IMR-90 (cell line): ENCODE measurements around the gene MLKL. TPM values are rescaled to one million over a fixed set of nuclear protein-coding genes. Genes with fewer than 3 reads are reported as not detected.

Experiments
- ATAC-seq: fragments of 200-7000 bp; cut with Tn5 transposase; 2 replicates; pipeline ENCODE4 v1.9.1; 2020; ENCODE audit warnings: low read depth, mild to moderate bottlenecking, moderate library complexity
- BruUV-seq: library from RNA; stranded (reverse); fragments of 400-500 nt; replicated peaks from 2 replicates; lab custom pipeline; 2021; lab: Mats Ljungman, UMichigan
- CTCF ChIA-PET: fragments of 300-600 bp; formaldehyde crosslinking; extraction: SDS; loops from one replicate; lab custom pipeline; 2021; ENCODE audit warnings: antibody characterized with exemption; lab: Yijun Ruan, JAX
- POLR2A ChIA-PET: fragments of 300-600 bp; sonication (Branson Sonifier 250); formaldehyde crosslinking; loops from one replicate; lab custom pipeline; 2022; ENCODE audit warnings: antibody characterized with exemption; ENCODE audit not compliant: unreplicated experiment; lab: Charles Lee
- DNase-seq: peaks from one replicate; pipeline ENCODE4 v3.0.0; 2013
- H2AFZ ChIP-seq: replicated peaks from 2 replicates; pipeline ENCODE3; 2013; ENCODE audit warnings: low read length, mild to moderate bottlenecking; ENCODE audit not compliant: poor library complexity
- H2AK5ac ChIP-seq: 2 replicates; pipeline ENCODE4 v1.6.1; 2013; ENCODE audit warnings: low read depth, low read length, inconsistent platforms
- H2AK9ac ChIP-seq: replicated peaks from 2 replicates; pipeline ENCODE3; 2013; ENCODE audit warnings: mild to moderate bottlenecking, low read depth, low read length, moderate library complexity; ENCODE audit not compliant: poor library complexity
- H2BK120ac ChIP-seq: 2 replicates; pipeline ENCODE4 v1.6.1; 2013; ENCODE audit warnings: low read depth, low read length, inconsistent platforms
- H2BK15ac ChIP-seq: 3 replicates; pipeline ENCODE4 v1.6.1; 2013; ENCODE audit warnings: low read depth, low read length, inconsistent platforms
- H2BK20ac ChIP-seq: 2 replicates; pipeline ENCODE4 v1.6.1; 2013; ENCODE audit warnings: low read depth, mild to moderate bottlenecking, inconsistent platforms, low read length, moderate library complexity
- H2BK5ac ChIP-seq: 2 replicates; pipeline ENCODE4 v1.6.1; 2013; ENCODE audit warnings: mild to moderate bottlenecking, low read depth, low read length, inconsistent platforms; ENCODE audit not compliant: poor library complexity, severe bottlenecking
- H3K14ac ChIP-seq: replicated peaks from 2 replicates; pipeline ENCODE4 v1.6.1; 2013; ENCODE audit warnings: low read depth, low read length, inconsistent platforms
- H3K18ac ChIP-seq: 2 replicates; pipeline ENCODE4 v1.6.1; 2013; ENCODE audit warnings: low read depth, low read length, control low read depth
- H3K23ac ChIP-seq: 2 replicates; pipeline ENCODE4 v1.6.1; 2013; ENCODE audit warnings: low read depth, low read length, inconsistent platforms
- H3K27ac ChIP-seq: 2 replicates; pipeline ENCODE4 v1.5.1; 2013; ENCODE audit warnings: mild to moderate bottlenecking, control low read depth, low read length; ENCODE audit not compliant: insufficient read depth
- H3K27me3 ChIP-seq: 2 replicates; pipeline ENCODE4 v1.6.1; 2013; ENCODE audit warnings: low read length; ENCODE audit not compliant: control insufficient read depth, insufficient read depth
- H3K36me3 ChIP-seq: 2 replicates; pipeline ENCODE4 v1.6.1; 2013; ENCODE audit warnings: low read length, mixed read lengths; ENCODE audit not compliant: control insufficient read depth, insufficient read depth
- H3K4ac ChIP-seq: 2 replicates; pipeline ENCODE4 v1.6.1; 2013; ENCODE audit warnings: low read depth, low read length, inconsistent platforms
- H3K4me1 ChIP-seq: 2 replicates; pipeline ENCODE4 v1.6.1; 2013; ENCODE audit warnings: low read length, mixed read lengths; ENCODE audit not compliant: control insufficient read depth, insufficient read depth
- H3K4me2 ChIP-seq: 2 replicates; pipeline ENCODE4 v1.6.1; 2013; ENCODE audit warnings: low read depth, mild to moderate bottlenecking, control low read depth, low read length, moderate library complexity
- H3K4me3 ChIP-seq: 2 replicates; pipeline ENCODE4 v1.5.1; 2013; ENCODE audit warnings: low read depth, mild to moderate bottlenecking, control low read depth, low read length, moderate library complexity; ENCODE audit not compliant: insufficient read depth
- H3K56ac ChIP-seq: 2 replicates; pipeline ENCODE4 v1.6.1; 2013; ENCODE audit warnings: low read length, inconsistent platforms; ENCODE audit not compliant: insufficient read depth; ENCODE audit errors: extremely low read depth
- H3K79me1 ChIP-seq, 2 experiments: 2 replicates each; pipeline ENCODE4 v1.6.1; 2013; ENCODE audit warnings: low read length in 2 of 2, inconsistent platforms in 1 of 2, low read depth in 1 of 2
- H3K9ac ChIP-seq: 2 replicates; pipeline ENCODE4 v1.6.1; 2013; ENCODE audit warnings: low read depth, low read length, control low read depth
- H3K9me1 ChIP-seq: 2 replicates; pipeline ENCODE4 v1.6.1; 2013; ENCODE audit warnings: low read length, inconsistent platforms; ENCODE audit not compliant: insufficient read depth
- H3K9me3 ChIP-seq: 2 replicates; pipeline ENCODE4 v1.6.1; 2013; ENCODE audit warnings: low read length; ENCODE audit not compliant: control insufficient read depth, insufficient read depth
- H4K20me1 ChIP-seq: 2 replicates; pipeline ENCODE4 v1.6.1; 2013; ENCODE audit warnings: low read length, inconsistent platforms; ENCODE audit not compliant: insufficient read depth
- H4K5ac ChIP-seq: 2 replicates; pipeline ENCODE4 v1.6.1; 2013; ENCODE audit warnings: mild to moderate bottlenecking, low read depth, low read length, control low read depth
- H4K8ac ChIP-seq, 2 experiments: 2 replicates each; pipeline ENCODE4 v1.6.1; 2013; ENCODE audit warnings: low read depth in 2 of 2, low read length in 2 of 2, control low read depth in 1 of 2, inconsistent platforms in 1 of 2
- H4K91ac ChIP-seq: 2 replicates; pipeline ENCODE4 v1.6.1; 2013; ENCODE audit warnings: low read depth, low read length, inconsistent platforms; ENCODE audit not compliant: insufficient read depth
- BHLHE40 ChIP-seq: fragments of 150-350 bp; IDR thresholded peaks from 2 replicates; pipeline ENCODE4 v1.6.1; 2016; ENCODE audit warnings: mild to moderate bottlenecking, low read depth, low read length
- CEBPB ChIP-seq: IDR thresholded peaks from 2 replicates; pipeline ENCODE4 v1.6.1; 2012; ENCODE audit warnings: low read depth, low read length, improper control_type of control experiment
- FOS ChIP-seq: fragments of 150-350 bp; IDR thresholded peaks from 2 replicates; pipeline ENCODE4 v1.6.1; 2016; ENCODE audit warnings: low read depth, low read length
- MAZ ChIP-seq: IDR thresholded peaks from 2 replicates; pipeline ENCODE4 v1.6.1; 2012; ENCODE audit warnings: low read depth, mild to moderate bottlenecking, low read length, improper control_type of control experiment, moderate library complexity, borderline replicate concordance
- MXI1 ChIP-seq: IDR thresholded peaks from 2 replicates; pipeline ENCODE4 v1.6.1; 2012; ENCODE audit warnings: low read depth, mild to moderate bottlenecking, low read length, moderate library complexity, borderline replicate concordance
- NFE2L2 ChIP-seq: fragments of 150-350 bp; IDR thresholded peaks from 2 replicates; pipeline ENCODE4 v1.6.1; 2016; ENCODE audit warnings: low read depth, mild to moderate bottlenecking, low read length
- RAD21 ChIP-seq: IDR thresholded peaks from 2 replicates; pipeline ENCODE4 v1.6.1; 2012; ENCODE audit warnings: low read length, improper control_type of control experiment
- RCOR1 ChIP-seq: IDR thresholded peaks from 2 replicates; pipeline ENCODE4 v1.6.1; 2012; ENCODE audit warnings: mild to moderate bottlenecking, low read length, improper control_type of control experiment; ENCODE audit not compliant: insufficient replicate concordance
- SMC3 ChIP-seq: fragments of 150-350 bp; IDR thresholded peaks from 2 replicates; pipeline ENCODE4 v1.6.1; 2016; ENCODE audit warnings: low read depth, mild to moderate bottlenecking, antibody characterized with exemption, low read length, moderate library complexity
- WGBS, 2 experiments: methylation state at CpG; one replicate each; pipeline versions ENCODE4 v1.1.5 to v1.1.7; 2013; ENCODE audit warnings: missing lambda C conversion rate in 2 of 2; ENCODE audit not compliant: insufficient read length in 1 of 2; ENCODE audit errors: extremely low coverage in 2 of 2; 5-methylcytosine and 5-hydroxymethylcytosine counted together
- dilution Hi-C: fragments of 300-500 bp; cut with HindIII; formaldehyde crosslinking; loops from one replicate; pipeline ENCODE4 v1.14.3; 2018; ENCODE audit warnings: low sequenced_read_pairs; ENCODE audit not compliant: unreplicated experiment
- in situ Hi-C: fragments of 300-500 bp; cut with MboI; formaldehyde crosslinking; loops from 3 replicates; pipeline ENCODE4 v1.14.3; 2019; ENCODE audit warnings: low sequenced_read_pairs, inconsistent platforms, mixed read lengths
- intact Hi-C: fragments of 100-400 bp; cut with micrococcal nuclease; formaldehyde crosslinking; loops from 2 replicates; pipeline ENCODE4 v1.10.0; 2022
- polyA plus RNA-seq, 3 experiments: library from polyadenylated mRNA; depleted of rRNA; stranded (reverse); fragments of >200 nt; gene quantifications; 2 replicates each; pipeline ENCODE4 v1.2.3, GENCODE V29; 2012; ENCODE audit warnings: low replicate concordance in 1 of 3
- total RNA-seq: library from RNA; depleted of rRNA; stranded (reverse); fragments of >200 nt; gene quantifications from 2 replicates; pipeline ENCODE4 v1.2.3, GENCODE V29; 2012
- TF ChIP-seq, protein P1 (sequence below): fragments of 150-350 bp; IDR thresholded peaks from 2 replicates; pipeline ENCODE4 v1.6.1; 2017; ENCODE audit warnings: mild to moderate bottlenecking, antibody characterized with exemption, low read length, low read depth

Gene MLKL
- total and polyA plus RNA-seq, 2 of the 4 experiments (the other 2 are of a cell fraction), result 3.6 to 4.5 TPM

DNA sequence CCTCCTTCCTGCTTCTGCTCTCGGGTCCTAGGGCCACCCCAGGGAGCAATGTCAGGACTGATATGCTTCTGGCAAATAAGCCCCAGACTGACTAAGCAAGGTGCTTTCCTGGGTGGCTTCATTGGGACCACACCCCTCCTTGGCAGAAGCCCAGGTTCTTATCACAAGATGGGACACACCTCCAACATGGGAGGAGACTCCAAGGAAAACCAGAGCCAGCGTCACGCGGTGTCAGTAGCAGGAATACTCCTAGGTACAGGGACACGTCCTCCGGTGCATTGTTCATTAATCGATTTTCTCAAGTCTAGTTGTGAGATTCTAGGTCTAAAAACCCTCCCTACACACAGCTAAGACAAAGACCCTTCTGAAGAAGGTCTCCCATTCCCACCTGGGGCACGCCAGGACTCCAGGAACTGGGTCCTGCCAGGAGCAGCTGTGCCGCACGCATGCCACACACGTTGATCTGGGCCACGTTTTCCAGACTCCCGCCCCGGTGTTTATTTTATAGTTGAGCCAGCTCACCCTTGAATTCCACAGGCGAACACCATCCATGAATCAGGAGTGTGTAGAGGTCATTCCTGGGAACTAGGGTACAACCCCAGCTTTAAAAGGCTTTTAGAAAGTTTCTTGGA, 43.1 kb upstream of the MLKL start:
- no peak overlapping the region for H3K56ac ChIP-seq
- H2BK120ac ChIP-seq, result peak overlapping the region; percentile 75
- peak overlapping the region; percentile 72 for H2AFZ ChIP-seq
- dilution Hi-C loops, result no loop called here
- no peak overlapping the region for H3K9ac ChIP-seq
- BruUV-seq, result no TSS peak
- peak overlapping the region; percentile 83 for H2AK9ac ChIP-seq
- DNase-seq (peak; percentile 79), ATAC-seq (peak; percentile 89)
- H3K79me1 ChIP-seq, result no peaks in the 10 kb centered on the region
- peak overlapping the region; percentile 46 for H4K5ac ChIP-seq
- H2AK5ac ChIP-seq, result peak overlapping the region; percentile 58; the same call in 1 of the 2 replicates
- CTCF ChIA-PET, result interaction anchor here (1.3 to 2.3 kb wide), 2 partner anchors 19 to 70 kb away, joined by 3 to 8 read pairs; no protein-coding TSS in a partner anchor
- H3K14ac ChIP-seq, result peak overlapping the region; percentile 1; the same call in 1 of the 2 replicates
- H3K4me3 ChIP-seq, result no peak overlapping the region
- TF ChIP-seq BHLHE40 (peak; percentile 77), NFE2L2 (no peak), CEBPB (peak; percentile 28; the same call in 1 of the 2 replicates), RAD21 (no peak), FOS (peak; percentile 67; the same call in 1 of the 2 replicates), MXI1 (0 out of 2 replicates have a peak, but pooled peaks have one; percentile 68), RCOR1 (no peak), SMC3 (no peak), MAZ (peak; percentile 57; the same call in 1 of the 2 replicates)
- TF ChIP-seq, protein P1, sequence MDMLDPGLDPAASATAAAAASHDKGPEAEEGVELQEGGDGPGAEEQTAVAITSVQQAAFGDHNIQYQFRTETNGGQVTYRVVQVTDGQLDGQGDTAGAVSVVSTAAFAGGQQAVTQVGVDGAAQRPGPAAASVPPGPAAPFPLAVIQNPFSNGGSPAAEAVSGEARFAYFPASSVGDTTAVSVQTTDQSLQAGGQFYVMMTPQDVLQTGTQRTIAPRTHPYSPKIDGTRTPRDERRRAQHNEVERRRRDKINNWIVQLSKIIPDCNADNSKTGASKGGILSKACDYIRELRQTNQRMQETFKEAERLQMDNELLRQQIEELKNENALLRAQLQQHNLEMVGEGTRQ, result no peak
- H2BK5ac ChIP-seq, result no peak overlapping the region
- H2BK20ac ChIP-seq, result peak overlapping the region; percentile 80
- 75% methylated on average over 2 of the region's 15 CpGs; no CpG with 5 or more reads in 1 of the 2 experiments for WGBS, 2 experiments
- H4K20me1 ChIP-seq, result no peaks in the 10 kb centered on the region
- H3K23ac ChIP-seq, result no peak overlapping the region; the same call in 1 of the 2 replicates
- peak overlapping the region; percentile 61 for H3K4ac ChIP-seq
- H3K4me2 ChIP-seq, result peak overlapping the region; percentile 42
- peak overlapping the region; percentile 57; the same call in 1 of the 2 replicates for H4K91ac ChIP-seq
- H2BK15ac ChIP-seq, result peak overlapping the region; percentile 67; the same call in 2 of the 3 replicates
- intact Hi-C loops, result no loop called here
- no peak overlapping the region for H3K27ac ChIP-seq
- H3K9me3 ChIP-seq, result no peaks in the 10 kb centered on the region
- in situ Hi-C loops, result no loop called here
- peak overlapping the region; percentile 42 to 67; a peak in 2 of 4 replicates for H4K8ac ChIP-seq
- H3K9me1 ChIP-seq, result peaks cover 4% of the 10 kb centered on the region; the same call in 1 of the 2 replicates
- POLR2A ChIA-PET, result interaction anchor here (0.6 kb wide), 1 partner anchor 41 kb away, joined by 4 read pairs; no protein-coding TSS in a partner anchor
- peaks cover 14% of the 10 kb centered on the region for H3K4me1 ChIP-seq
- H3K36me3 ChIP-seq, result no peaks in the 10 kb centered on the region
- peak overlapping the region; percentile 17; the same call in 1 of the 2 replicates for H3K18ac ChIP-seq
- no peaks in the 10 kb centered on the region for H3K27me3 ChIP-seq
